Neutrophil (primary cell): ENCODE measurements around the gene ADCY4.

Source experiments
- H3K27ac ChIP-seq: fragments of 200-600 bp; sonication (generic); 2 replicates; pipeline ENCODE4 v1.5.1; 2016; ENCODE audit warnings: mild to moderate bottlenecking, moderate library complexity
- H3K27me3 ChIP-seq: fragments of 200-600 bp; sonication (generic); 2 replicates; pipeline ENCODE4 v1.6.0; 2016; ENCODE audit warnings: mild to moderate bottlenecking
- H3K36me3 ChIP-seq: fragments of 200-600 bp; sonication (generic); 2 replicates; pipeline ENCODE4 v1.5.1; 2017
- H3K4me1 ChIP-seq, 2 experiments: fragments of 200-600 bp in 1 of 2; sonication (generic) in 1 of 2; 1 replicate in 1 of 2; 2 replicates in 1 of 2; pipeline versions ENCODE4 v1.5.1 to v1.6.1; 2013 to 2016; ENCODE audit warnings: low read depth in 1 of 2, low read length in 1 of 2, mild to moderate bottlenecking in 1 of 2, moderate library complexity in 1 of 2; ENCODE audit not compliant: control insufficient read depth in 1 of 2, insufficient read depth in 1 of 2
- H3K4me3 ChIP-seq, 2 experiments: fragments of 200-600 bp in 1 of 2; sonication (generic) in 1 of 2; 1 replicate in 1 of 2; 2 replicates in 1 of 2; pipeline ENCODE4 v1.5.1; 2013 to 2016; ENCODE audit warnings: low read depth in 1 of 2, low read length in 1 of 2, mild to moderate bottlenecking in 1 of 2, moderate library complexity in 1 of 2
- H3K9me3 ChIP-seq: fragments of 200-600 bp; sonication (generic); 2 replicates; pipeline ENCODE4 v1.5.1; 2016
- TF ChIP-seq, protein P1 (sequence below): fragments of 200-600 bp; sonication (generic); IDR thresholded peaks from 2 replicates; pipeline ENCODE4 v1.5.1; 2016; ENCODE audit warnings: antibody characterized with exemption

The ADCY4 gene

DNA sequence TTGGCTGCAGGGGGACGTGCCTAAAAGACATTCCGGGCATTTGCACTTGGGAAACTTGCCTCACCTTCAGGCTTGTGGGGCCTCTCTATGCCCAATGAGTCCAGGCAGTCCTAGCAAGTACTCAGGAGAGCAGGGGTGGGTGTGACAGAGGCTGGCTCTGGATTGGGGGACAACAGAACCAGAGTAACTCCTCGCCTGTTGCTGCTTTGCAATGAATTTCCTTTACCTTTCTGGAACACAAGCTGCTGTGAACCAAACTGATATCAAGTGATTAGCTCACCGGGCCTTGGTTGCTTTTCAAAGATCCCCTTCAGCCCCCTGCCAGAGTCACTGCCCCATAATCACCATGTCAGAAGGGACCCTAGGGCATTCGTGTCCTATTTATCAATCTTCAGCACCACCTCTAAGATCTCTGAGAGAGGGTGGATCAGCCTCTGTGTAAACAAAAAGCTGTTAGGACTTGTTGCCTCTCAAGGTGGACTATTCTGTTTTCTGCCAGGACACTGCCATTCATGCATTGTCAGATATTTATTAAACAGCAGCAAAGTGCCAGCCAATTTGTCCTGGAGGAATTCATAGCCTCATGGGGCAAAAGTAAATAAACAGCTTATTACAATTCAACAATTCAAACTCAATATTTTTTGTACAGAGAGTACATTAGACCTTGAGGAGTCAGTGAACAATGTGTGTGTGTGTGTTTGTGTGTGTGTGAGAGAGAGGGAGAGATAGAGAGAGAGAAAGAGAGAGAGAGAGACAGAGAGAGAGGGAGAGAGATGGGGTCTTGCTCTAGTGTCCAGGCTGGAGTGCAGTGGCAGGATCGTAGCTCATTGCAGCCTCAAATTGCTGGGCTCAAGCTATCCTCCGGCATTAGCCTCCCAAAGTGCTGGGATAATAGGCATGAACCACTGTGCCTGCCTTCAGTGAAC, 44.4 kb upstream of the ADCY4 start:
- no peak overlapping the region for H3K27ac ChIP-seq
- H3K4me1 ChIP-seq, result no peaks in the 10 kb centered on the region
- peaks cover 22% of the 10 kb centered on the region for H3K27me3 ChIP-seq
- no peaks in the 10 kb centered on the region for H3K36me3 ChIP-seq
- no peaks in the 10 kb centered on the region for H3K9me3 ChIP-seq
- H3K4me3 ChIP-seq, result no peak overlapping the region
- TF ChIP-seq, protein P1, sequence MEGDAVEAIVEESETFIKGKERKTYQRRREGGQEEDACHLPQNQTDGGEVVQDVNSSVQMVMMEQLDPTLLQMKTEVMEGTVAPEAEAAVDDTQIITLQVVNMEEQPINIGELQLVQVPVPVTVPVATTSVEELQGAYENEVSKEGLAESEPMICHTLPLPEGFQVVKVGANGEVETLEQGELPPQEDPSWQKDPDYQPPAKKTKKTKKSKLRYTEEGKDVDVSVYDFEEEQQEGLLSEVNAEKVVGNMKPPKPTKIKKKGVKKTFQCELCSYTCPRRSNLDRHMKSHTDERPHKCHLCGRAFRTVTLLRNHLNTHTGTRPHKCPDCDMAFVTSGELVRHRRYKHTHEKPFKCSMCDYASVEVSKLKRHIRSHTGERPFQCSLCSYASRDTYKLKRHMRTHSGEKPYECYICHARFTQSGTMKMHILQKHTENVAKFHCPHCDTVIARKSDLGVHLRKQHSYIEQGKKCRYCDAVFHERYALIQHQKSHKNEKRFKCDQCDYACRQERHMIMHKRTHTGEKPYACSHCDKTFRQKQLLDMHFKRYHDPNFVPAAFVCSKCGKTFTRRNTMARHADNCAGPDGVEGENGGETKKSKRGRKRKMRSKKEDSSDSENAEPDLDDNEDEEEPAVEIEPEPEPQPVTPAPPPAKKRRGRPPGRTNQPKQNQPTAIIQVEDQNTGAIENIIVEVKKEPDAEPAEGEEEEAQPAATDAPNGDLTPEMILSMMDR, result no peak

DNA sequence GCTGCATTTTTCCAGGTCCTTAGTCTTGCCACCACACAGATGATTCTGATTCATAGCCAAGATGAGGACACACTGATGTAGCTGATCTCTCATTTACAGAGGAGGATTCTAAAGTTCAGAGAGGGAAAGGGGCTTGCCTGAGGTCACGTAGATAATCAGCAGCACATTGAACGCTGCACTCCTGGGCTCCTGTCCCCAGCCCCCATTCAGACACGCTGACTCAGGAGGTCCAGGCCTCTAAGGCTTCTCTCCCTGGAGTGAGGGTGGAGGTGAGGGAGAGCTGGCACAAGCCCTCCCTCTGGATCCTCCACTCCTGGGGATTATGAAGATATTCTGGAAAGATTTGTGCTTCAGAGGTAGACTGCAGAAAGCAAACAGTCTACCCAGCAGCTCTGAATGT, 43.5 kb upstream of the ADCY4 start:
- no peaks in the 10 kb centered on the region for H3K36me3 ChIP-seq
- no peak overlapping the region for H3K4me3 ChIP-seq
- H3K27ac ChIP-seq, result no peak overlapping the region
- TF ChIP-seq, protein P1, result no peak
- no peaks in the 10 kb centered on the region for H3K9me3 ChIP-seq
- H3K27me3 ChIP-seq, result peaks cover 25% of the 10 kb centered on the region
- H3K4me1 ChIP-seq, result no peaks in the 10 kb centered on the region

DNA sequence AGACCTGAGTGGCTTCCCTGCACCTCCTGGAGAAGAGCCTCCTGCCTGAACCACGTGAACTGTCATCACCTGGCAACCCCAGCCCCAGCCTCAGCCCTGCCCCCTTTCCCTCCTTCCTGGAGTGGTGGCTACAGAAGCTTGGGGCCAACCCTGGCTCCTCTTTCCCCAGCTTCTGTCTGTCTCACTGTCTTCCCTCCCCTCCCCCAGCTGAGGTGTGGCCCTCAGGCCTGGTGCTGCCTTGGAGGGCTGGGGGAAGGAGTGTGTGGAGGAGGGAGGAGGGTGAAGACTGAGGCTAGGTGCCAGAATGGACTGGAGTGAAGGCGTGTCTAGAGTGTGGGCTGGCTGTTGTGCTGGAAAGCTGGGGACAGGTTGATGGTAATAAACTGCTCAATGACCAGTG, 42.8 kb upstream of the ADCY4 start:
- TF ChIP-seq, protein P1, result no peak
- H3K4me1 ChIP-seq, result no peaks in the 10 kb centered on the region
- peaks cover 25% of the 10 kb centered on the region for H3K27me3 ChIP-seq
- H3K27ac ChIP-seq, result no peak overlapping the region
- no peaks in the 10 kb centered on the region for H3K9me3 ChIP-seq
- H3K36me3 ChIP-seq, result no peaks in the 10 kb centered on the region
- no peak overlapping the region for H3K4me3 ChIP-seq

DNA sequence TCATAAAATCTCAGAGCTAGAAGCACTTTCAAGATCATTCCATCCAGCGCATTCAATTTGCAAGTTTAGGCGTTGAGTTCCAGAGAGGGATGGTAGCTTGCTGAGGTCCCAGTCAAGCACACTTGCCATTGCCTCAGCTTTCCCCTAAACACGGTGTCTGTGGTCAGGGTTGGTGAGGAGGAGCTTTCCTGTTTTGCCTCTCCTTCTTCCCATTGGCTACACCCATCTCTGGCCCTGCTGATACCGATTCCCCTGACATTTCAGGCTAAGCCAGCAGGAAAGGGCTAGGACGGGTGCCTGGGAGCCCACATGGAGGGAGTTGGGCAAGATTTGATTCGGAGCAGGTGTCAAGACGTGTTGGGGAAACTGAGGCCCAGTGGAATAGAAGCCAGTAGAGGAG, 42.3 kb upstream of the ADCY4 start:
- H3K27me3 ChIP-seq, result peaks cover 25% of the 10 kb centered on the region
- no peaks in the 10 kb centered on the region for H3K36me3 ChIP-seq
- H3K4me1 ChIP-seq, result no peaks in the 10 kb centered on the region
- H3K9me3 ChIP-seq, result no peaks in the 10 kb centered on the region
- TF ChIP-seq, protein P1, result no peak
- H3K4me3 ChIP-seq, result no peak overlapping the region
- H3K27ac ChIP-seq, result no peak overlapping the region

DNA sequence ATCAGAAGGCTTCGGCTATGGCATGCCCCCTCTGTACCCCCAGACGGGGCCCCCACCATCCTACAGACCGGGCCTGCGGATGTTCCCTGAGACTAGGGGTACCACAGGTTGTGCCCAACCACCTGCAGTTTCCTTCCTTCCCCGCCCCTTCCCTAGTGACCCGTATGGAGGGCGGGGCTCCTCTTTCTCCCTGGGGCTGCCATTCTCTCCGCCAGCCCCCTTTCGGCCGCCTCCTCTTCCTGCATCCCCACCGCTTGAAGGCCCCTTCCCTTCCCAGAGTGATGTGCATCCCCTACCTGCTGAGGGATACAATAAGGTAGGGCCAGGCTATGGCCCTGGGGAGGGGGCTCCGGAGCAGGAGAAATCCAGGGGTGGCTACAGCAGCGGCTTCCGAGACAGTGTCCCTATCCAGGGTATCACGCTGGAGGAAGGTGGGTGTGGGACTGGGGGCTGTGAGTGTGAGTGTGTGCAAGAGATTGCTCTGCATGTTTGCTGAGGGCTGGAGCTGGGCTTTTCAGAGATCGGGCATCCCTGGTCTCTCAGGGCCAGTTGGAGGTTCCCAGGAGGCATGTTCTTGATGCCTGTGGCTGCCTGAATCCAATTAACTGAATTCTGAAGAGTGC, 41.7 kb upstream of the ADCY4 start:
- no peaks in the 10 kb centered on the region for H3K36me3 ChIP-seq
- H3K27me3 ChIP-seq, result peaks cover 25% of the 10 kb centered on the region
- TF ChIP-seq, protein P1, result no peak
- H3K4me1 ChIP-seq, result no peaks in the 10 kb centered on the region
- H3K4me3 ChIP-seq, result no peak overlapping the region
- no peak overlapping the region for H3K27ac ChIP-seq
- no peaks in the 10 kb centered on the region for H3K9me3 ChIP-seq
